HTERT RPE-1 (cell line): ENCODE measurements around the gene USP48.
"Not testable (repeated sequence)": the region's sequence is repeated elsewhere in the genome, so short reads cannot be mapped to it uniquely, and the experiment has no call there.

Experiments
- in situ Hi-C: fragments of 300-500 bp; cut with MboI; formaldehyde crosslinking; loops from 4 replicates; pipeline ENCODE4 v1.14.3; 2020; ENCODE audit warnings: low sequenced_read_pairs

Gene USP48

GRCh38 chr1:21641076-21641475 is 141.9 kb downstream of the USP48 start:
- in situ Hi-C loops = no loop called here

DNA sequence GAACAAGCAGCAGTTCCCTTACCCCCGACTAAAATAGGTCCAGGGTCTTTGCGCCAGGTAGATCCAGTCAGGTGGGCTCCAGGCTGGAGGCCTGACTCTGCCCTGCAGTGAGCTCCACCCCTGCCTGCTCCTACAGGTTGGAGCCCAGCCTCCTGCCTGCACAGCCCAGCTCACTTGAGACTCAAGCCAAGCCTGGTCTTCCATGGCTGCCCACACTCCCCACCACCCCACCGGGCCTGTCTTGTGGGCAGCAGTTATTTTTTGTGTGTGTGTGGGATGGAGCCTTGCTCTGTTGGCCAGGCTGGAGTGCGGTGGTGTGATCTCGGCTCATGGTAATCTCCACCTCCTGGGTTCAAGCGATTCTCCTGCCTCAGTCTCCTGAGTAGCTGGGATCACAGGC is 142.3 kb downstream of the USP48 start:
- in situ Hi-C loops = no loop called here

DNA sequence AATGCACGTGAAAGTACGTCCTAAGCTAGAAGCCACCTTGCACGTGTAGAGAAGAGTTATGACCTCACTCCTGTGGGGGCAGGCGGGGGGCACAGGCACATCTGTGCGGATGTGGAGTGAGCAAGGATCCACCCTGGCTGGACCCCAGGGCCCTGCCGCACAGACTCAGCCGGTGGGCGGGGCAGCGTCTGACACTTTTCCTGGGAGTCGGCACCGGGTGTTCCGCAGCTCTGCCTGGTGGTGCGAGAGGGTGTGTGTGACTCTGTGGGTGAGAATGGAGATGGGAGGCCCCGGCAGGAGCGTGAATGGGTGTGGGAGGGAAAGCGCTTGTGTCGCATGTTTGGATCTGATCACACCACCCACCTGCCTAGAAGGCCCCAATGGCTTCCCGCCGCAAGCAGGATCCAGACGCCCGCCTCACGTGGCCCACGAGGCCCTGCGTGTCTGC is 143.3 kb downstream of the USP48 start:
- in situ Hi-C loops = no loop called here

DNA sequence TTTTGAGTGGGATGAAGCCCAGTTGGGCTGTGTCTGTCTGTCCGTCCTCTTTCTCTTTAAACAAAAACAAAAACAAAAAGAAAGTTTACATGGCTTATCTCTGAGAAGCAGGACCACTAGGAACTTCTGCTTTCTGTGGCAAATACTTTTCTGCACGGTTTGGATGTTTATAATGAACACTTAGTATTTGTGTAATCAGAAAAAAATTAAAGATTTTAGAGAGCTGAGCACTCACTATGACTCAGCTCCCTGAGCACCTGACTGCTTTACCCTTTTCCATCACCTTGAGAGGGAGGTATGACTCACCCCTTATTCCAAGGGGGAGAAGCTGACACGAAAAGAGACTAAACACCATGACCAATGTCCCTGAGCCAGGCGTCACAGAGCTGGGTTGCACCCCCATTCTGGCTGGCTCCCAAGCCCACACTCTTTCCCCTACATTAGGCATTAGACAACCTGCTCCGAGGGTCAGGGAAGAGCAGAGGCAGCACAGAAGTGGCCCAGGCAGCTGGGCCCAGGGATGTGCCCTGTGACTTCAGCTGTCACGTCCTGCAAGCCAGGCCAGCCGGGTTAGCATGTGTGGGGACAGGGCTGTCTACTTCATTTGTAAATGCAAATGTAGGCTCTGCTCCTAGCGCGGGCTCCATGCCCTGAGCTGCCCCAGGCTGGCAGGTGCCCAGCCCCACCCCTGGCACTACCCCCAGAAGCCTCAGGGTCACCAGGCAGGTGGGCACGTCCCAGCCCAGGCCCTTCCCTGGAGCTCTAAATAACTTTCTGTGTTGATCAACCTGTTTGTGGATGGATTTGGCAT is 144.2 kb downstream of the USP48 start:
- in situ Hi-C loops = no loop called here

DNA sequence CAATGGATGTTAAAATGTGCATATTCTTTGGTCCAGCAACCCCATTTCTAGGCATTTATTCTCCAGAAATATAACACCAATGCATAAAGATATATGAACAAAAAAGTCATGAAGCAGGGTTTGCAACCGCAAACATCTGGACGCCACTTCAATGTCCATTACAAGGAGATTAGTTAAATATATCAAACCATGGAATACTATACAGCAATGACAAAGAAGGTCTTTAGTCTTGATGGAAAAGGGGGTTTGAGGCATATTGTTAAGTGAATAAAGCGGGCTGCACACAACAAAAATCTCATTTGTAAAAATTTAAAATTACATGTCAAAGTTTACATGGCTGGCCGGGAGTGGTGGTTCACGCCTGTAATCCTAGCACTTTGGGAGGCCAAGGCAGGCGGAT is 145.4 kb downstream of the USP48 start:
- in situ Hi-C loops = no loop called here

- in situ Hi-C loops = no loop called here
Measured at GRCh38 chr1:21636029-21636428, 146.9 kb downstream of the USP48 start.

DNA sequence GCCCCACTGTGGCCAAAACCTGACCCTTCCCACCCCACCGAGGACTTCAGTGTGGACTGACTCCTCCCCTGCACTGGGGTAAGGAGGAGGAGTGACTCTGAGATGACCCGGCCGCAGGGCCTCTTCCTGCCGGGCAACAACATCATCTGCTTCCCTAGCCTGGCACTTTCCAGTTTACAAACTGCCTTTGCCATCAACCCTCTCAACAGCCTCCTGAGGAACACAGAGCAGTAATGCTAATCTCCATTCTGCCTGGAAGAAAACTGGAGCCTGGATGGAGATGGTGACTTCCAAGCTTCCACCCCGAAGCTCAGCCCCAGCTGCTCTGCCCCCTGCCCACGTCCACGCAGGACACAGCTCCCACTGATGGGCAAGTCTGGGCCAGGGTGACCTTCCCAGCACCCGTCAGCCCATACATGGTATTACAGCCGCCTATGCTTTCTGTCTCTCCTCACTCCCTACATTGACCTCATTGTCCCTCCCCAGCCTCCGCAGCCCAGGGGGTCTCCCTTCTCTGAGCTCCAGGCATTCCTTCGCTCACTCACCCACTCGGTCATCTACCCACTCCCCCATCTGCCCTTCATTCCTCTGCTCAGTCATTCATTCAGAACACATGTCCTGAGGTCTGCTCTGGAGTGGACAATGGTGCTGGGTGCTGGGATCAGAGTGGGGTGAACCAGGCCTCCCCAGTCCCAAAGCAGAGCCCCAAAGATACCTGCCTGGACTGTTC is 148.0 kb downstream of the USP48 start:
- in situ Hi-C loops = no loop called here

- in situ Hi-C loops = no loop called here
Measured at GRCh38 chr1:21633992-21634805, 148.8 kb downstream of the USP48 start.

- in situ Hi-C loops = no loop called here
Measured at GRCh38 chr1:21633141-21633755, 149.7 kb downstream of the USP48 start.

GRCh38 chr1:21631944-21632887 is 150.7 kb downstream of the USP48 start:
- in situ Hi-C loops = no loop called here

- in situ Hi-C loops = not testable (repeated sequence)
Measured at GRCh38 chr1:21631590-21631943, 151.4 kb downstream of the USP48 start.

DNA sequence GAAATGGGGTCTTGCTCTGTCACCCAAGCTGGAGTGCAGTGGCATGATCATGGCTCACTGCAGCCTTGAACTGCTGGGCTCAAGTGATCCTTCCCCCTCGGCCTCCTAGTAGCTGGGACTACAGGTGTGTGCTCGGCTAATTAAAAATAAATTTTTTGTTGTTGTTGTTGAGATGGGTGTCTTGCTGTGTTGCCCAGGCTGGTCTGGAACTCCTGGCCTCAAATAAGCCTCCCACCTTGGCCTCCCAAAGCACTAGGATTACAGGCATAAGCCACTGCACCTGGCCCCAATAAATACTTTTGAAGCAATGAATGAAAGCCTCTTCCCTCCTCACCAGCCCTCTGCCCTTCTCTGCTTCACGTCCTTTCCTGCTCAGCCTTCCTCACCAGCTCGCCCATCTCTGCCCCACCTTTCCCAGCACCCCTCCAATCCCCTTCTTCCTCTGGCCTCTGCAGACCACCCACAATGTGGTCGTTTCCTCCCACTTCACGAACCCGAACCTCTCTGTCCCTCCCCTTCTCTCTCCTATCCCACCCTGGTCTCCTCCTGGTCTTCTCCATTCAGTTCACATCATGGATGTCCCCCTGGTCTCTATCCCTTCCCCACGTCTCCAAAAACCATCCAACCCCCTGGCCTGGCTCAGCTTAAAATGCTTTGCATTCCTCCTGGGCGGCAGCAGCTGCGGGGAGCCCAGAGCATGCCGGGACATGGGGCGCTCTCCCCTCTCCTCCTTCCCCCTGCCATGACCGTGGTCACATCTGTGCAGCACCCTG is 152.2 kb downstream of the USP48 start:
- in situ Hi-C loops = no loop called here

DNA sequence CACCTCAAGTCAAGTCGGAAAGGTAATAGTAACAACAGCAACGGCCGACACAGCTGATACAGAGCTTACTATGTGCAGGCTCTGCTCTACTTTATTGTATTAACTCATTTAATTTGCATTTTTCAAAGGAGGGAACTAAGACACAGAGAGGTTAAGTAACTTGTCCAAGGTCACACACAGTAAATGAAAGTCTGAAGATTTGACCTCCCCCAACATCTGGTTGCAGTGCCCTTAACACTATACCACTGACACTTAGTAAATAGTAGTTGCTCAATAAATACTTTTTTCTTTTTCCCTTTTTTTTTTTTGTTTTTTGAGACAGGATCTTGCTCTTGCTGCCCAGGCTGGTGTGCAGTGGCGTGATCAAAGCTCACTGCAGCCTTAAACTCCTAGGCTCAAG is 153.0 kb downstream of the USP48 start:
- in situ Hi-C loops = no loop called here

GRCh38 chr1:21628798-21629393 is 154.1 kb downstream of the USP48 start:
- in situ Hi-C loops = no loop called here
